Coronary artery (tissue), 2 donors: ENCODE data around the gene FAM83C.
"Not testable (repeated sequence)": the region's sequence is repeated elsewhere in the genome, so short reads cannot be mapped to it uniquely, and the experiment has no call there.

Source experiments
- DNase-seq: peaks from one replicate; pipeline ENCODE4 v3.0.0-alpha.2; 2017; ENCODE audit warnings: low spot score
- H3K27ac ChIP-seq, 2 donors: fragments of 200-600 bp; sonication (generic); one replicate each; pipeline ENCODE4 v1.5.1; 2016 to 2019
- H3K4me3 ChIP-seq: fragments of 200-600 bp; sonication (generic); 2 replicates; pipeline ENCODE4 v1.5.1; 2016; ENCODE audit warnings: mild to moderate bottlenecking, moderate library complexity
- TF ChIP-seq, protein P1 (sequence below): fragments of 200-600 bp; sonication (generic); IDR thresholded peaks from one replicate; pipeline ENCODE4 v1.5.1; 2019; ENCODE audit warnings: antibody characterized with exemption

The FAM83C gene

DNA sequence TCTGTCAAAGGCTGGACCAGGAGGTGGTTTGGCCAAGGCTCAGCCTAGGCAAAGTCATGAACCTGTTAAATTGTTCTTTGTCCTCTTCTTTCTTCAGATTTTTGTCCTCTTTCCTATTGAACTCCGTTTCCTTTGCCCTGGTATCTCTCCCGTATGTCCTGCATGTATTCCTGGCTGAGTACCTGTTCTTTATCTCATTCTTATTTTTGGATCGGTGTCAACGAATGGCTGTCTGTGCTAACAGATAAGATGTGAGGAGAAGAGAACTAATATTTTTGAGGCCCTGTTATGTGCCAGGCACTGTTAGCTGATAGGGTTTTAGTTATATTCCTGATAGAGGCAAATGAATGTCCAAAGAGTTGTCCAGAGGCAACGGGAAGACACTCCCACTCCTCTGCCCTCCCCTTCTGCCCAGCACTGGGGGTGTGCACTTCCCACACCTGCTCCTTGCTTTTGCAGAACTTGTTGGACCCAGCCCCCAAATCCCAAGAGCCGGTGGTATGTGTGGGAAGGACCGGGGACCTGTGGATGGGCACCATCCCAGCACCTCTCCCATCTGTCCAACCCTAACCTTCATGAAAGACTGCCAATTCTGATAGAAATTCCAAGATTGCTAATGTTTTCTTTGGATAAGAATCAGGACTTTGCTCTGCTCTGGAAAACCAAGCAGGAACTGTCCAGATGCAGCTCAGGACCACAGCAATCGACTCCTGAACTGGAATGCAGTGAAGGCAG, 34.9 kb downstream of the FAM83C start:
- Histone ChIP-seq H3K27ac (no peak overlapping the region), H3K4me3 (no peak overlapping the region)
- DNase-seq, result no peak
- TF ChIP-seq, protein P1, sequence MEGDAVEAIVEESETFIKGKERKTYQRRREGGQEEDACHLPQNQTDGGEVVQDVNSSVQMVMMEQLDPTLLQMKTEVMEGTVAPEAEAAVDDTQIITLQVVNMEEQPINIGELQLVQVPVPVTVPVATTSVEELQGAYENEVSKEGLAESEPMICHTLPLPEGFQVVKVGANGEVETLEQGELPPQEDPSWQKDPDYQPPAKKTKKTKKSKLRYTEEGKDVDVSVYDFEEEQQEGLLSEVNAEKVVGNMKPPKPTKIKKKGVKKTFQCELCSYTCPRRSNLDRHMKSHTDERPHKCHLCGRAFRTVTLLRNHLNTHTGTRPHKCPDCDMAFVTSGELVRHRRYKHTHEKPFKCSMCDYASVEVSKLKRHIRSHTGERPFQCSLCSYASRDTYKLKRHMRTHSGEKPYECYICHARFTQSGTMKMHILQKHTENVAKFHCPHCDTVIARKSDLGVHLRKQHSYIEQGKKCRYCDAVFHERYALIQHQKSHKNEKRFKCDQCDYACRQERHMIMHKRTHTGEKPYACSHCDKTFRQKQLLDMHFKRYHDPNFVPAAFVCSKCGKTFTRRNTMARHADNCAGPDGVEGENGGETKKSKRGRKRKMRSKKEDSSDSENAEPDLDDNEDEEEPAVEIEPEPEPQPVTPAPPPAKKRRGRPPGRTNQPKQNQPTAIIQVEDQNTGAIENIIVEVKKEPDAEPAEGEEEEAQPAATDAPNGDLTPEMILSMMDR, result no peak

DNA sequence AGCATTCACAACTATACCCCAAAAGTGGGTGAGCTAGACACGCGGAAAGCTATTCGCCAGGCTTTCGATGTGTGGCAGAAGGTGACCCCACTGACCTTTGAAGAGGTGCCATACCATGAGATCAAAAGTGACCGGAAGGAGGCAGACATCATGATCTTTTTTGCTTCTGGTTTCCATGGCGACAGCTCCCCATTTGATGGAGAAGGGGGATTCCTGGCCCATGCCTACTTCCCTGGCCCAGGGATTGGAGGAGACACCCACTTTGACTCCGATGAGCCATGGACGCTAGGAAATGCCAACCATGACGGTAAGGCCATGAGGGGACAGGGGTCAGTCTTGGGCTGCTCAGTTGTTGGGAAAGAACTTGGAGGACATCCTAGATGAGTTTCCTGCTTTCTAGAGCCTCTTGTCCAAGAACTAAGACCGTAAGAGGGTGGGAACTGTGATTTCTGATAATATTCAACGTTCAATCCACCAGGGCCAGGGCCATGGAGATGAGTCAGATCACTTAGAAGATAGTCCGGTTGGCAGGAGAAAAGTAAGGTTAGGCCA, 37.7 kb downstream of the FAM83C start:
- H3K27ac ChIP-seq, result no peak overlapping the region
- H3K4me3 ChIP-seq, result no peak overlapping the region
- TF ChIP-seq, protein P1, result no peak
- DNase-seq, result no peak

DNA sequence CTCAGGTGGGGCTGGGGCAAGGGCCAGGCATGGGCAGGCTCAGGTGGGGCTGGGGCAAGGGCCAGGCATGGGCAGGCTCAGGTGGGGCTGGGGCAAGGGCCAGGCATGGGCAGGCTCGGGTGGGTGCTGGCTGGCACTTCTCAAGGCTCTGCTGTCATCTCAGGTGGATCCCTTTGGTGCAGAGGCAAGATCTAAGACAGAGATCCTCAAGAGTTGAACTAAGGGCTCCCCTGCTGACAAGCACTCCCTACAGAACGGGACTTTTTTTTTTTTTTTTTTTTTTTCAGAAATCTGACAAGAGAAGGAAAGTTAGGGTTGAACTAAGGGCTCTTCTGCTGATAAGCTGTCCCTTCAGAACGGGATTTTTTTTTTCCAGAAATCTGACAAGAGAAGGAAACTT, 39.2 kb downstream of the FAM83C start:
- H3K27ac ChIP-seq, result no peak overlapping the region
- no peak for DNase-seq
- H3K4me3 ChIP-seq, result no peak overlapping the region
- TF ChIP-seq, protein P1, result no peak

DNA sequence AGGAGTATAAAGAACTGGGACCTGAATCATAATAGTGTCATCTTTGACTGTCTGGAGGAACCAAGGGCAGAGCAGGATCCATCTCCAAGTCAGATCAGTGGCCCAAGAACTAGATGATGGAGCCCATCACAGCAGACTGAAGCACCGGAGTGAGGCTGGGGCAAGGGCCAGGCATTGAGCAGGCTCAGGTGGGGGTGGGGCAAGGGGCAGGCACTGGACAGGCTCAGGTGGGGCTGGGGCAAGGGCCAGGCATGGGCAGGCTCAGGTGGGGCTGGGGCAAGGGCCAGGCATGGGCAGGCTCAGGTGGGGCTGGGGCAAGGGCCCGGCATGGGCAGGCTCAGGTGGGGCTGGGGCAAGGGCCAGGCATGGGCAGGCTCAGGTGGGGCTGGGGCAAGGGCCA, 39.6 kb downstream of the FAM83C start:
- DNase-seq, H3K27ac ChIP-seq, H3K4me3 ChIP-seq: not testable (repeated sequence)

DNA sequence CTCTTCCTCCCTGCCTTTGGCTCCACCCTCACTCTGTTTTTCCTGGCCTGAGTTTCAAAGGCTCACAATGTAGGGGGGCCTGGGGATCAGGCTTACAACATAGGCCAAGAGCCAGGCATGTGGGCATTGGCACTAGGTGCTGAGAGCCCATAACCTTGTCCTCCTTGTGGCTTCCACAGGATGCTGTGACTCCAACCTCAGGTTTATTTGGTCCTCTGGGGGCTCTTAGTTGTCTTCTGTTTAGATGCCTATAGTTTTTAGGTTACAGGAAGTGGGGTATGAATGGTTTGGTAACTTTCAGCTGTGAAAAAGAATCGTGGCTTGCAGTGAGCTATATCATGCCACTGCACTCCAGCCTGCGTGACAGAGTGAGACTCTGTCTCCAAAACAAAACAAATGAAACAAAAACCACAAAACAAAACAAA, 40.2 kb downstream of the FAM83C start:
- TF ChIP-seq, protein P1, result no peak
- DNase-seq, result no peak
- H3K27ac ChIP-seq, result no peak overlapping the region

DNA sequence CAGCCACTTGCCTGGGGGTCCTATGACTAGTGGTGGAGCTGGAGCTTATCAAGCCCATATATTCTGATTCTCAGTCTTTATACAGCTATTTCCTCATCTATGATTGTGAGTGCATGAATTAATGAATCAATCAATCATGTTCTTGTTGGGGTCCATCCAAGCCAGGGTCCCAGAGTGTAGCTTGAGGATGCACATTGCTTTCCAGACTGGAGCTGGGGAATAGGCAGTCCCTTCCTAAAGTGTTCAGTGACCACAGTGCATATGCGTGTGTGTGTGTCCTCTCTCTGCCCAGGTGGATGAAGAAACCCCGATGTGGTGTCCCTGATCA, 40.6 kb downstream of the FAM83C start:
- DNase-seq, result no peak
- TF ChIP-seq, protein P1, result no peak
- Histone ChIP-seq H3K4me3 (no peak overlapping the region), H3K27ac (no peak overlapping the region)

More for the DNA sequence above, 40.2 kb downstream of the FAM83C start:
- H3K4me3 ChIP-seq, result no peak overlapping the region

DNA sequence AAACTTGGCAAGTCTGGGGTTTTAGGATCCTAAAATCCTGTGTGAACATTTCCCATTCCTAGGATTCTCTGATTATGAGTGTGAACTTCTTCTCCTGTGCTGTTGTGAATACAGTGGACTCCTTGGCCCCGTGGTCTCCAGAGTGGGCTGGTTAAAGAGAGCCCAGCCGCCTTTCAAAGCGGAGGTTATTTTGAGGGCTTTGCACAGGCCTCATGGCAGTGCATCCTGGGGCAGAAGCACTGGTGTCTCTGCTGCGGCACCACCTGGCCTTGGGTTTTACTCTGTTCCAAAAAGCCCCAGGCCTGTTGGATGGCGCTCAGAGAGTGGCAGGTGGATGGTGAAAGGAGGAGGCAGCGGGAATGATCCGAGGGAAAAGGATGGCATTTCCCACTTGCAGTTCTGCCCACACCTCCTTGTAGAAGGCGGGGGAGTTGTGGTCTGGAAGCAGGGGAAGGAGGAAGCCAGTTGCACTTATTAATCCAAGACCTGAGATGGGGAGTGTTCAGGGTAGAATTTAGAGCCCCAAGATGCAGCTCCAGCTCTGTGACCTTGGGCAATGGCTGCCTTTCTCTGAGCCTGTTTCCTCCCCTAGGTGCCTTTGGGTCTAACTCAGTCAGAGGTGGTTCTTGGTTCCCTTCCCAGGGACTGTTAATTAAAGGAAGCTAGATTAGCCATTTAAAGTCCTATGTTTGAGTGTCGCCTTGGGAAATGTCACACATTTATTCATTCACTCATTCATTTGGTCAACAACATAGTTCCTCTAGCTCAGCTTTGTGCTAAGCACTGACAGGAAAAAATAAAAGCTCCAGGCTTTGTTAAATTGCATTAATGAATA, 43.4 kb downstream of the FAM83C start:
- no peak overlapping the region for H3K4me3 ChIP-seq
- H3K27ac ChIP-seq, result no peak overlapping the region
- TF ChIP-seq, protein P1, result no peak
- no peak for DNase-seq
